A673 (cell line): Measurements from ENCODE around the gene FIBP.

Source experiments
- CTCF ChIP-seq: fragments of 300-800, 200-600 bp; sonication (generic); conservative IDR thresholded peaks from 2 replicates; pipeline ENCODE4 v1.5.1; 2017; ENCODE audit warnings: low read depth, mild to moderate bottlenecking, antibody characterized with exemption, low read length, moderate library complexity, mixed read lengths
- EZH2 ChIP-seq: fragments of 200-600 bp; sonication (generic); IDR thresholded peaks from 2 replicates; pipeline ENCODE4 v1.6.1; 2017; ENCODE audit warnings: borderline replicate concordance, low read depth, mild to moderate bottlenecking, mixed read lengths, antibody characterized with exemption, low read length; ENCODE audit not compliant: poor library complexity, severe bottlenecking

GRCh38 chr11:65862941-65863888 is 25.1 kb downstream of the FIBP start:
- no peak for TF ChIP-seq CTCF
- no peak for TF ChIP-seq EZH2
